A673 (cell line): Measurements from ENCODE around the gene MOCOS. TPM values are rescaled to one million over a fixed set of nuclear protein-coding genes. Genes with fewer than 3 reads are reported as not detected.
"Not testable (repeated sequence)": the region's sequence is repeated elsewhere in the genome, so short reads cannot be mapped to it uniquely, and the experiment has no call there.

Experiments used
- BruUV-seq: library from RNA; stranded (reverse); fragments of 400-500 nt; replicated peaks from 2 replicates; lab custom pipeline; 2021; lab: Mats Ljungman, UMichigan
- CTCF ChIA-PET: fragments of 300-600 bp; sonication (Branson Sonifier 250); formaldehyde crosslinking; loops from one replicate; lab custom pipeline; 2022; ENCODE audit warnings: antibody characterized with exemption; lab: Charles Lee
- POLR2A ChIA-PET: fragments of 300-600 bp; sonication (Branson Sonifier 250); formaldehyde crosslinking; loops from one replicate; lab custom pipeline; 2022; ENCODE audit warnings: antibody characterized with exemption; ENCODE audit not compliant: low non-redundant PET; lab: Charles Lee
- DNase-seq: peaks from one replicate; pipeline ENCODE4 v3.0.0-alpha.2; 2015; ENCODE audit warnings: low spot score
- H3K27ac ChIP-seq: fragments of 200-600 bp; sonication (generic); 2 replicates; pipeline ENCODE4 v1.5.1; 2016; ENCODE audit warnings: mixed run types, low read depth, mild to moderate bottlenecking, mixed read lengths, antibody characterized with exemption, low read length; ENCODE audit not compliant: poor library complexity, severe bottlenecking
- H3K27me3 ChIP-seq: fragments of 200-600 bp; sonication (generic); replicated peaks from 2 replicates; pipeline ENCODE4 v1.6.1; 2017; ENCODE audit warnings: mixed run types, low read depth, mild to moderate bottlenecking, mixed read lengths, antibody characterized with exemption, low read length; ENCODE audit not compliant: insufficient read depth, poor library complexity
- H3K36me3 ChIP-seq: fragments of 200-600 bp; sonication (generic); 2 replicates; pipeline ENCODE4 v1.6.1; 2016; ENCODE audit warnings: mixed run types, mild to moderate bottlenecking, mixed read lengths, antibody characterized with exemption, low read length; ENCODE audit not compliant: insufficient read depth, poor library complexity, severe bottlenecking
- H3K4me1 ChIP-seq: fragments of 200-600 bp; sonication (generic); 2 replicates; pipeline ENCODE4 v1.6.1; 2017; ENCODE audit warnings: mixed run types, mild to moderate bottlenecking, mixed read lengths, antibody characterized with exemption, low read length; ENCODE audit not compliant: insufficient read depth, poor library complexity, severe bottlenecking
- H3K4me3 ChIP-seq: fragments of 200-600 bp; sonication (generic); 2 replicates; pipeline ENCODE4 v1.5.1; 2016; ENCODE audit warnings: low read depth, mixed run types, mild to moderate bottlenecking, mixed read lengths, low read length; ENCODE audit not compliant: poor library complexity, severe bottlenecking
- H3K9me3 ChIP-seq: fragments of 200-600 bp; sonication (generic); 2 replicates; pipeline ENCODE4 v1.6.1; 2016; ENCODE audit warnings: mixed run types, low read depth, mild to moderate bottlenecking, mixed read lengths, antibody characterized with exemption, low read length; ENCODE audit not compliant: poor library complexity, severe bottlenecking
- CTCF ChIP-seq: fragments of 300-800, 200-600 bp; sonication (generic); conservative IDR thresholded peaks from 2 replicates; pipeline ENCODE4 v1.5.1; 2017; ENCODE audit warnings: low read depth, mild to moderate bottlenecking, antibody characterized with exemption, low read length, moderate library complexity, mixed read lengths
- EZH2 ChIP-seq: fragments of 200-600 bp; sonication (generic); IDR thresholded peaks from 2 replicates; pipeline ENCODE4 v1.6.1; 2017; ENCODE audit warnings: borderline replicate concordance, low read depth, mild to moderate bottlenecking, mixed read lengths, antibody characterized with exemption, low read length; ENCODE audit not compliant: poor library complexity, severe bottlenecking
- intact Hi-C: fragments of 100-400 bp; cut with micrococcal nuclease; formaldehyde crosslinking; loops from one replicate; pipeline ENCODE4 v1.10.0; 2022; ENCODE audit not compliant: unreplicated experiment
- total RNA-seq: library from RNA; stranded (reverse); gene quantifications from 2 replicates; pipeline ENCODE4 v1.2.3, GENCODE V29; 2021

MOCOS gene
- total RNA-seq, 1 experiment from 2014 or later, result not detected

- Histone ChIP-seq H3K4me3 (no peak overlapping the region), H3K27ac (no peak overlapping the region), H3K4me1 (no peaks in the 10 kb centered on the region), H3K27me3 (no peaks in the 10 kb centered on the region), H3K9me3 (peaks cover 6% of the 10 kb centered on the region), H3K36me3 (no peaks in the 10 kb centered on the region)
- TF ChIP-seq EZH2 (no peak), CTCF (no peak)
- BruUV-seq, result no TSS peak
- CTCF ChIA-PET, result no interaction called here
- no peak for DNase-seq
- POLR2A ChIA-PET, result no interaction called here
- intact Hi-C loops, result loop anchor here (10.0 kb wide), 1 partner anchor 487 kb away; no protein-coding TSS in a partner anchor
Observed at GRCh38 chr18:36207303-36207702, 20.0 kb downstream of the MOCOS start.

GRCh38 chr18:36207969-36208368 lies 20.7 kb downstream of the MOCOS start:
- H3K36me3 ChIP-seq, H3K4me1 ChIP-seq, BruUV-seq, H3K9me3 ChIP-seq, CTCF ChIA-PET, POLR2A ChIA-PET, H3K27me3 ChIP-seq, H3K27ac ChIP-seq, DNase-seq, H3K4me3 ChIP-seq: not testable (repeated sequence)
- intact Hi-C loops, result loop anchor here (10.0 kb wide), 1 partner anchor 487 kb away; no protein-coding TSS in a partner anchor

GRCh38 chr18:36211612-36212065 lies 24.3 kb downstream of the MOCOS start:
- Histone ChIP-seq H3K27ac (no peak overlapping the region), H3K27me3 (no peaks in the 10 kb centered on the region), H3K4me3 (no peak overlapping the region), H3K36me3 (no peaks in the 10 kb centered on the region), H3K9me3 (peaks cover 6% of the 10 kb centered on the region), H3K4me1 (no peaks in the 10 kb centered on the region)
- ChIA-PET CTCF (no interaction called here), POLR2A (no interaction called here)
- intact Hi-C loops, result no loop called here
- DNase-seq, result no peak
- BruUV-seq, result no TSS peak
- TF ChIP-seq CTCF (no peak), EZH2 (no peak)
